BE2C (cell line): ENCODE results near the gene ASB8.

Experiments used
- DNase-seq: peaks from one replicate; pipeline ENCODE4 v3.0.0-alpha.2; 2020
- H3K27me3 ChIP-seq: fragments of 250-450 bp; sonication (Bioruptor Pico); 2 replicates; pipeline ENCODE4 v1.5.1; 2020; ENCODE audit warnings: mild to moderate bottlenecking
- H3K36me3 ChIP-seq: fragments of 250-450 bp; sonication (Bioruptor Pico); 2 replicates; pipeline ENCODE4 v1.5.1; 2020; ENCODE audit warnings: mild to moderate bottlenecking
- H3K4me1 ChIP-seq: fragments of 250-450 bp; sonication (Bioruptor Pico); 2 replicates; pipeline ENCODE4 v1.5.1; 2020
- H3K4me3 ChIP-seq: 2 replicates; pipeline ENCODE4 v1.5.1; 2011; ENCODE audit warnings: low read depth, low read length
- H3K9me3 ChIP-seq: fragments of 250-450 bp; sonication (Bioruptor Pico); 2 replicates; pipeline ENCODE4 v1.5.1; 2020
- TF ChIP-seq, protein P1 (sequence below): IDR thresholded peaks from 2 replicates; pipeline ENCODE4 v1.5.1; 2012; ENCODE audit warnings: mild to moderate bottlenecking, low read depth, low read length

The ASB8 gene

GRCh38 chr12:48198985-48199384 lies 41.7 kb upstream of the ASB8 start:
- TF ChIP-seq, protein P1, sequence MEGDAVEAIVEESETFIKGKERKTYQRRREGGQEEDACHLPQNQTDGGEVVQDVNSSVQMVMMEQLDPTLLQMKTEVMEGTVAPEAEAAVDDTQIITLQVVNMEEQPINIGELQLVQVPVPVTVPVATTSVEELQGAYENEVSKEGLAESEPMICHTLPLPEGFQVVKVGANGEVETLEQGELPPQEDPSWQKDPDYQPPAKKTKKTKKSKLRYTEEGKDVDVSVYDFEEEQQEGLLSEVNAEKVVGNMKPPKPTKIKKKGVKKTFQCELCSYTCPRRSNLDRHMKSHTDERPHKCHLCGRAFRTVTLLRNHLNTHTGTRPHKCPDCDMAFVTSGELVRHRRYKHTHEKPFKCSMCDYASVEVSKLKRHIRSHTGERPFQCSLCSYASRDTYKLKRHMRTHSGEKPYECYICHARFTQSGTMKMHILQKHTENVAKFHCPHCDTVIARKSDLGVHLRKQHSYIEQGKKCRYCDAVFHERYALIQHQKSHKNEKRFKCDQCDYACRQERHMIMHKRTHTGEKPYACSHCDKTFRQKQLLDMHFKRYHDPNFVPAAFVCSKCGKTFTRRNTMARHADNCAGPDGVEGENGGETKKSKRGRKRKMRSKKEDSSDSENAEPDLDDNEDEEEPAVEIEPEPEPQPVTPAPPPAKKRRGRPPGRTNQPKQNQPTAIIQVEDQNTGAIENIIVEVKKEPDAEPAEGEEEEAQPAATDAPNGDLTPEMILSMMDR, result no peak
- H3K4me1 ChIP-seq, result peaks cover 7% of the 10 kb centered on the region
- no peak for DNase-seq
- peaks cover 15% of the 10 kb centered on the region for H3K27me3 ChIP-seq
- H3K9me3 ChIP-seq, result no peaks in the 10 kb centered on the region
- H3K4me3 ChIP-seq, result no peak overlapping the region
- no peaks in the 10 kb centered on the region for H3K36me3 ChIP-seq

DNA sequence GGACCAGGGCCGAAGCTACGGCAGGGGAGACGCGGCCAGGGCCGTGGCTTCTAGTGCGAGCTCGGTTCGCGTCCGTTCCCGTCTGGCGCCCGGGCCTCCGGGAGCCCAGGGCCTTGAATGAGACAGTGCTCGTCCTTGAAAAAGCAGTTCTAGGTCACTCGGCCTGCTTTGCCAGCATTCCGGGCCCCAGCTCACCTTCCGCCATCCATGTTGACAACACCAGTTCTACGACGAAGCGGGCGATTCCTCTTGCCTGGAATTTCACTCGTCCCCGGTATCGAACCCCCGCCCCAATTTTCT lies 41.3 kb upstream of the ASB8 start:
- H3K4me1 ChIP-seq, result peaks cover 7% of the 10 kb centered on the region
- H3K9me3 ChIP-seq, result no peaks in the 10 kb centered on the region
- peaks cover 12% of the 10 kb centered on the region for H3K27me3 ChIP-seq
- H3K36me3 ChIP-seq, result no peaks in the 10 kb centered on the region
- DNase-seq, result no peak
- TF ChIP-seq, protein P1, result no peak
- H3K4me3 ChIP-seq, result peak overlapping the region; percentile 84

DNA sequence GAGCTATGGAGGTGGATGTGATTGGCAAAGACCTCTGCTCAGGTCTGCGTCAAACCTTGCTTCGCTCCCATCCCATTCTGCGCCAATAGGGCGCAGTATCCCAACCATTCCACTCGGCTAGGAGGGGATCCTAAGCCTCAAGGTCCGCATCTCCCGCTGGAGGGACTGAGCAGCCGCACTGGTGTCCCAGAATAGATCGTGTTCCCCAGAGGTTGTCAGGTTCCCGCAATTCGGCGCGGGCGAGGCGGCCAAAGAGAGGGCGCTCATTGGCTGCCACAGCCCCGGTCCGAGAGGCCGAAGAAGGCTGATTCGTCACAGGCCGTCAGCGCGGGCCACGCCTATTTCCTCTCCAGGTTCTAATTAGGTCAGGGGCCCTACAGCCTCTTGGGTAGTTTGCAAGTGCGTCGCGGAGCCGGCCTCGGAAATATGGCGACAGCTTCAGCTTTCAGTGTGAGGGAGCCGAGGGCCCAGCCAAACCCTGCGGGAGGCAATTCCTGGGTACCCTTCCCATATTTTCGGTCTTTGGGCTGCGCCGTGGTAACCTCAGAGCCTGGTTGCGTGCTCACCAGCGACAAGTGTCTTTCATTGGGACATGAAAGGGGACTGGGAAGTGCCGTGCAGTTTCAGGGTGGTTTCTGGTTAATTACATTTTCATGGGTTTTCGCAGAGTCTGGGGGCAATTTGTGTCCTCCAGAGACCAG lies 40.8 kb upstream of the ASB8 start:
- peaks cover 7% of the 10 kb centered on the region for H3K4me1 ChIP-seq
- no peaks in the 10 kb centered on the region for H3K9me3 ChIP-seq
- TF ChIP-seq, protein P1, result peak; percentile 9; the same call in 1 of the 2 replicates
- H3K27me3 ChIP-seq, result peaks cover 8% of the 10 kb centered on the region
- peak; percentile 91 for DNase-seq
- H3K36me3 ChIP-seq, result no peaks in the 10 kb centered on the region
- H3K4me3 ChIP-seq, result peak overlapping the region; percentile 84

- DNase-seq, result peak; percentile 16
These were observed 40.2 kb upstream of the ASB8 start for GRCh38 chr12:48197549-48197970.

GRCh38 chr12:48194799-48195201 lies 37.5 kb upstream of the ASB8 start:
- Histone ChIP-seq H3K36me3 (no peaks in the 10 kb centered on the region), H3K27me3 (no peaks in the 10 kb centered on the region), H3K4me1 (peaks cover 7% of the 10 kb centered on the region), H3K4me3 (no peak overlapping the region), H3K9me3 (no peaks in the 10 kb centered on the region)
- no peak for DNase-seq
- TF ChIP-seq, protein P1, result no peak

More at GRCh38 chr12:48197549-48197970, 40.2 kb upstream of the ASB8 start:
- peak overlapping the region; percentile 84 for H3K4me3 ChIP-seq
- H3K9me3 ChIP-seq, result no peaks in the 10 kb centered on the region
- peaks cover 7% of the 10 kb centered on the region for H3K4me1 ChIP-seq
- peaks cover 5% of the 10 kb centered on the region; the same call in 1 of the 2 replicates for H3K27me3 ChIP-seq
- TF ChIP-seq, protein P1, result peak; percentile 70
- H3K36me3 ChIP-seq, result no peaks in the 10 kb centered on the region

DNA sequence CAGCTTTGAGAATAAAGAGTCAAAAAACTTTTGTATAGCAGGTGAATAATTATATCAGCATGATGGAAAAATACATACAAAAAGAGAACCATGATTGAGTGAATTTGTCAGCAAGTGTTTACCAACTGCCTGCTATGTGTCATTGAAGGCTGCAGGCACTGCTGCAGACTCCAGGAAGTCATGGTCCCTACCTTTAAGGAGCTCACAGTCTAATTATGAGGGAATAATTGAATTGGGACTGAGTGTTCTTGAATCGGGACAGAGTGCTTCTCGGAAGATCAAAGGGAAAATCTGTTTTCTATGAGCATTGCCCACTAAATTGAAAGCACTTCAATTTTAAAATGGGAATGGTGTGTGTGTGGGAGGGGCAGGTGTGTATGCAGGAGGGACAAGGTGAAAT lies 36.3 kb upstream of the ASB8 start:
- Histone ChIP-seq H3K36me3 (no peaks in the 10 kb centered on the region), H3K27me3 (no peaks in the 10 kb centered on the region), H3K4me1 (peaks cover 7% of the 10 kb centered on the region), H3K4me3 (no peak overlapping the region), H3K9me3 (no peaks in the 10 kb centered on the region)
- DNase-seq, result no peak
- TF ChIP-seq, protein P1, result no peak
